Omental fat pad (tissue), 4 donors: ENCODE data around the gene GYS1. TPM values are rescaled to one million over a fixed set of nuclear protein-coding genes. Genes with fewer than 3 reads are reported as not detected.

Source experiments
- ATAC-seq: fragments of 150-250 bp; one replicate; pipeline ENCODE4 v1.9.1; 2016; ENCODE audit warnings: mild to moderate bottlenecking, moderate library complexity; ENCODE audit not compliant: low FRiP score
- DNase-seq: peaks from one replicate; pipeline ENCODE4 v3.0.0-alpha.2; 2019; ENCODE audit warnings: low spot score
- CTCF ChIP-seq, 3 donors: fragments of 450-650 bp; IDR thresholded peaks; one replicate each; pipeline ENCODE4 v1.5.1; 2016 to 2017; ENCODE audit warnings: antibody characterized with exemption in 3 of 3, mild to moderate bottlenecking in 3 of 3, moderate library complexity in 2 of 3
- total RNA-seq, 4 donors: library from RNA; depleted of rRNA; stranded (reverse); fragments of >200 nt; gene quantifications; one replicate each; pipeline ENCODE4 v1.1.0, GENCODE V29; 2016

The GYS1 gene
- total RNA-seq, 4 donors from 2014 or later = 34.3 to 41.0 (median 38.8) TPM

- ATAC-seq (no peak), DNase-seq (no peak)
- no peak for TF ChIP-seq CTCF (IDR thresholded peaks at IDR 0.05)
Observed at GRCh38 chr19:49009828-49010227, 16.7 kb upstream of the GYS1 start.

- TF ChIP-seq CTCF (IDR thresholded peaks at IDR 0.05) = no peak
- ATAC-seq (peak; percentile 6), DNase-seq (no peak)
Observed at GRCh38 chr19:49006905-49007304, 13.8 kb upstream of the GYS1 start.

- no peak for TF ChIP-seq CTCF (IDR thresholded peaks at IDR 0.05)
- DNase-seq (no peak), ATAC-seq (no peak)
Observed at GRCh38 chr19:49004964-49005614, 12.0 kb upstream of the GYS1 start.

GRCh38 chr19:49004133-49004532, 11.0 kb upstream of the GYS1 start:
- TF ChIP-seq CTCF (IDR thresholded peaks at IDR 0.05) = no peak
- ATAC-seq (no peak), DNase-seq (no peak)

GRCh38 chr19:48999481-49000325, 6.6 kb upstream of the GYS1 start:
- DNase-seq (no peak), ATAC-seq (no peak)
- TF ChIP-seq CTCF (IDR thresholded peaks at IDR 0.05) = no peak

- TF ChIP-seq CTCF (IDR thresholded peaks at IDR 0.05) = no peak
- ATAC-seq = no peak
- no peak for DNase-seq
Observed at GRCh38 chr19:48997972-48998371, 4.9 kb upstream of the GYS1 start.

- no peak for TF ChIP-seq CTCF (IDR thresholded peaks at IDR 0.05)
- no peak for ATAC-seq
- DNase-seq = no peak
Observed at GRCh38 chr19:48994035-48994386, 902 bp upstream of the GYS1 start.
